ENCODE results near the gene TRAPPC8. TPM values are rescaled to one million over a fixed set of nuclear protein-coding genes. Genes with fewer than 3 reads are reported as not detected.

The TRAPPC8 gene
- total RNA-seq, 4 donors from 2014 or later, result 43.3 to 54.6 (median 50.5) TPM

Other genes starting within 250 kb of the TRAPPC8 start
- gene SLC25A52, start 182.2 kb downstream of the TRAPPC8 start, total RNA-seq, result not detected
- gene RNF125, start 75.7 kb upstream of the TRAPPC8 start, total RNA-seq, result 10 to 100 TPM in 2 of 4 donors, 1 to 10 TPM in 2; 6.3 to 16.3 (median 9.2) TPM
- 10 to 100 TPM in 3 of 4 donors, 1 to 10 TPM in 1; 8.5 to 19.5 (median 14.9) TPM for gene RNF138, start 148.7 kb upstream of the TRAPPC8 start, total RNA-seq
- not detected for gene MEP1B, start 246.9 kb upstream of the TRAPPC8 start, total RNA-seq

All from lower leg skin (tissue), 4 donors.